Measurements from ENCODE around the gene KCNG4. TPM values are rescaled to one million over a fixed set of nuclear protein-coding genes. Genes with fewer than 3 reads are reported as not detected.

Gene KCNG4
- total and polyA plus RNA-seq, 2 of the 8 experiments (the other 6 are each of a cell fraction or from before 2014, with no cell fraction given) = not detected

DNA sequence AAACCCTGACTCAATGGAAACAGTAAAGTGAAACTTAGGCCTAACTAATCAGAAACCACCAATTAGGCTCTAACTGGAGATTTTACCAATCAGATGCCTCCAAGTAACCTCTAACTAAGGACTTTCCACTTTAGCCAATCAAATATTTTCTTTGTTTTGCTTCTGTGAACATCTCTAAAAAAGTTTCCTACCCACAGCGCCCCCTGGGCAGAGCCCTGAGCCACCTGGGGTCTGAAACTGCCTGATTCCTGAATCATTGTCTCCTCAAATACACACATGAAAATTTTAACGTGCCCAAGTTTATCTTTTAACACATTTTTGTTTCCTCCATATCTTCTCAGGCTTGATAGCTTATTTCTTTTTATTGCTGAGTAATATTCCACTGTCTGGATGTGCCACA is 29.8 kb downstream of the KCNG4 start:
- no peaks in the 10 kb centered on the region for H3K79me2 ChIP-seq (ENCODE audit: control insufficient read depth in 1 of 2, insufficient read depth in 2 of 2, low read length in 2 of 2)
- no peak overlapping the region for H3K4me3 ChIP-seq (ENCODE audit: extremely low read depth in 1 of 4, insufficient read depth in 2 of 4, low read depth in 3 of 4, low read length in 4 of 4)
- H3K56ac ChIP-seq (replicated peaks; ENCODE audit: insufficient read length, low read depth, low read length) = no peak overlapping the region
- no peaks in the 10 kb centered on the region for H3K23me2 ChIP-seq (ENCODE audit: low read depth, low read length)
- no peak overlapping the region for H2BK12ac ChIP-seq (ENCODE audit: low read depth, low read length)
- H3K4me1 ChIP-seq (replicated peaks in 1 of 4; ENCODE audit: control insufficient read depth in 3 of 4, insufficient read depth in 4 of 4, low read length in 3 of 4) = peaks cover 0 to 5% (median 0%) of the 10 kb centered on the region in 4 experiments; a peak in 2 of 7 replicates
- H2AK5ac ChIP-seq (ENCODE audit: low read depth, low read length) = no peak overlapping the region
- POLR2A ChIA-PET (ENCODE audit: partially characterized antibody) = no interaction called here
- H3K27ac ChIP-seq (ENCODE audit: low read depth, low read length) = no peak overlapping the region
- H2BK20ac ChIP-seq (ENCODE audit: low read length) = no peak overlapping the region
- H3K18ac ChIP-seq (ENCODE audit: extremely low read depth, low read length) = no peak overlapping the region
- H2BK5ac ChIP-seq (ENCODE audit: low read depth, low read length) = no peak overlapping the region
- H3K79me1 ChIP-seq (ENCODE audit: low read depth, low read length) = no peaks in the 10 kb centered on the region
- no peaks in the 10 kb centered on the region for H3K27me3 ChIP-seq (replicated peaks in 1 of 4; ENCODE audit: control insufficient read depth in 3 of 4, extremely low read depth in 1 of 4, insufficient read depth in 3 of 4, low read length in 3 of 4)
- no peak for FAIRE-seq
- no peaks in the 10 kb centered on the region for H4K20me1 ChIP-seq (replicated peaks in 1 of 2; ENCODE audit: control insufficient read depth in 1 of 2, insufficient read depth in 2 of 2, low read length in 2 of 2)
- no peak overlapping the region for H3K4me2 ChIP-seq (ENCODE audit: insufficient read depth in 1 of 2, low read depth in 2 of 2, low read length in 2 of 2)
- H2BK15ac ChIP-seq (ENCODE audit: low read length) = no peak overlapping the region
- no peak overlapping the region for H2AFZ ChIP-seq (ENCODE audit: low read length)
- no peak overlapping the region for H3K4ac ChIP-seq (replicated peaks; ENCODE audit: insufficient read length, low read depth, low read length)
- CTCF ChIA-PET (ENCODE audit: partially characterized antibody) = interaction anchor here (0.6 to 1.3 kb wide), 3 partner anchors 18 to 274 kb away, joined by 3 to 4 read pairs (median 3); no protein-coding TSS in a partner anchor
- no peak overlapping the region for H4K5ac ChIP-seq (ENCODE audit: insufficient read length, low read depth, low read length)
- no peaks in the 10 kb centered on the region for H3K9me3 ChIP-seq (ENCODE audit: insufficient read depth in 2 of 2, low read depth in 1 of 2, low read length in 1 of 2)
- no peak overlapping the region for H3K14ac ChIP-seq (ENCODE audit: insufficient read length)
- H3K23ac ChIP-seq (ENCODE audit: insufficient read length) = no peak overlapping the region
- H2BK120ac ChIP-seq (replicated peaks; ENCODE audit: low read depth, low read length) = no peak overlapping the region
- H3K36me3 ChIP-seq (ENCODE audit: control insufficient read depth in 2 of 4, insufficient read depth in 4 of 4, low read length in 3 of 4) = no peaks in the 10 kb centered on the region
- WGBS, 2 experiments (ENCODE audit: extremely low coverage in 1 of 2, insufficient coverage in 1 of 2, insufficient read length in 1 of 2, insufficient replicate concordance in 2 of 2, low coverage in 1 of 2, low lambda C conversion rate in 2 of 2, missing lambda C conversion rate in 1 of 2) = 87% methylated on average over 2 of the region's 2 CpGs; no CpG with 5 or more reads in 1 of the 2 experiments
- H4K91ac ChIP-seq (replicated peaks; ENCODE audit: insufficient read length, low read length) = no peak overlapping the region
- H4K8ac ChIP-seq (ENCODE audit: extremely low read depth, insufficient read depth, low read length) = no peak overlapping the region
- no peak for DNase-seq (ENCODE audit: low read depth in 1 of 2, low spot score in 2 of 2)
- H3K9ac ChIP-seq (replicated peaks in 1 of 4; ENCODE audit: extremely low read depth in 1 of 4, low read depth in 3 of 4, low read length in 3 of 4) = no peak overlapping the region
- TF ChIP-seq MAFK (IDR thresholded peaks at IDR 0.05; ENCODE audit: low read depth, low read length) = no peak
- TF ChIP-seq SAP30 (IDR thresholded peaks at IDR 0.05; ENCODE audit: insufficient read depth, insufficient replicate concordance, low read length) = no peak
- TF ChIP-seq, protein P1, sequence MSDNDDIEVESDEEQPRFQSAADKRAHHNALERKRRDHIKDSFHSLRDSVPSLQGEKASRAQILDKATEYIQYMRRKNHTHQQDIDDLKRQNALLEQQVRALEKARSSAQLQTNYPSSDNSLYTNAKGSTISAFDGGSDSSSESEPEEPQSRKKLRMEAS (IDR thresholded peaks at IDR 0.05) = no peak
- TF ChIP-seq CBX5 (IDR thresholded peaks at IDR 0.05; ENCODE audit: low read depth, low read length) = no peak
- TF ChIP-seq, protein P2, sequence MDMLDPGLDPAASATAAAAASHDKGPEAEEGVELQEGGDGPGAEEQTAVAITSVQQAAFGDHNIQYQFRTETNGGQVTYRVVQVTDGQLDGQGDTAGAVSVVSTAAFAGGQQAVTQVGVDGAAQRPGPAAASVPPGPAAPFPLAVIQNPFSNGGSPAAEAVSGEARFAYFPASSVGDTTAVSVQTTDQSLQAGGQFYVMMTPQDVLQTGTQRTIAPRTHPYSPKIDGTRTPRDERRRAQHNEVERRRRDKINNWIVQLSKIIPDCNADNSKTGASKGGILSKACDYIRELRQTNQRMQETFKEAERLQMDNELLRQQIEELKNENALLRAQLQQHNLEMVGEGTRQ (IDR thresholded peaks at IDR 0.05; ENCODE audit: low read length) = no peak

Data from H1 (cell line).